Esophagus squamous epithelium (tissue), 5 donors: ENCODE measurements around the gene ADAMTSL1. TPM values are rescaled to one million over a fixed set of nuclear protein-coding genes. Genes with fewer than 3 reads are reported as not detected.
A peak's percentile ranks its signal among the peaks of the same experiment; 100 is the strongest.

ENCODE experiments used
- DNase-seq: peaks from one replicate; lab custom pipeline; 2025; lab: John Stamatoyannopoulos, UW
- H3K27ac ChIP-seq, 4 donors: fragments of 200-600 bp; sonication (generic); one replicate each; pipeline ENCODE4 v1.5.1; 2016 to 2019; ENCODE audit warnings: mild to moderate bottlenecking in 1 of 4
- H3K27me3 ChIP-seq, 4 donors: fragments of 200-600 bp; sonication (generic); 1 replicate in 3 of 4; 2 replicates in 1 of 4; pipeline versions ENCODE4 v1.5.1 to v1.6.0; 2017 to 2021; ENCODE audit warnings: antibody characterized with exemption in 1 of 4
- H3K36me3 ChIP-seq, 3 donors: fragments of 200-600 bp; sonication (generic); one replicate each; pipeline ENCODE4 v1.5.1; 2016 to 2019
- H3K4me1 ChIP-seq, 3 donors: fragments of 200-600 bp; sonication (generic); one replicate each; pipeline ENCODE4 v1.5.1; 2017 to 2019
- H3K4me3 ChIP-seq, 4 donors: fragments of 200-600 bp; sonication (generic); 1 replicate in 3 of 4; 2 replicates in 1 of 4; pipeline ENCODE4 v1.5.1; 2016 to 2019; ENCODE audit warnings: mild to moderate bottlenecking in 2 of 4, moderate library complexity in 1 of 4
- H3K9me3 ChIP-seq, 3 donors: fragments of 200-600 bp; sonication (generic); one replicate each; pipeline ENCODE4 v1.5.1; 2016 to 2019
- CTCF ChIP-seq, 6 experiments: fragments of 450-650 bp in 4 of 6; fragments of 200-600 bp in 2 of 6; sonication (generic) in 2 of 6; IDR thresholded peaks; one replicate each; pipeline ENCODE4 v1.5.1; 2016 to 2019; ENCODE audit warnings: antibody characterized with exemption in 6 of 6, mild to moderate bottlenecking in 4 of 6, moderate library complexity in 4 of 6
- POLR2A ChIP-seq, 4 donors: fragments of 450-650 bp; IDR thresholded peaks; one replicate each; pipeline ENCODE4 v1.6.1; 2017; ENCODE audit warnings: antibody characterized with exemption in 4 of 4, mild to moderate bottlenecking in 4 of 4, moderate library complexity in 3 of 4
- WGBS, 2 donors: methylation state at CpG; one replicate each; pipeline ENCODE4 v1.1.5; 2018; 5-methylcytosine and 5-hydroxymethylcytosine counted together
- intact Hi-C: fragments of 100-400 bp; cut with DNase I; formaldehyde crosslinking; loops from one replicate; pipeline ENCODE4 v1.15.0; 2022
- total RNA-seq, 4 donors: library from RNA; depleted of rRNA; stranded (reverse); fragments of >200 nt; gene quantifications; one replicate each; pipeline ENCODE4 v1.1.0, GENCODE V29; 2016
- donor health status: DM: yes; HTN: yes; CAD: no.

The ADAMTSL1 gene
- total RNA-seq, 4 donors from 2014 or later = 0.80 to 23.7 (median 2.3) TPM

DNA sequence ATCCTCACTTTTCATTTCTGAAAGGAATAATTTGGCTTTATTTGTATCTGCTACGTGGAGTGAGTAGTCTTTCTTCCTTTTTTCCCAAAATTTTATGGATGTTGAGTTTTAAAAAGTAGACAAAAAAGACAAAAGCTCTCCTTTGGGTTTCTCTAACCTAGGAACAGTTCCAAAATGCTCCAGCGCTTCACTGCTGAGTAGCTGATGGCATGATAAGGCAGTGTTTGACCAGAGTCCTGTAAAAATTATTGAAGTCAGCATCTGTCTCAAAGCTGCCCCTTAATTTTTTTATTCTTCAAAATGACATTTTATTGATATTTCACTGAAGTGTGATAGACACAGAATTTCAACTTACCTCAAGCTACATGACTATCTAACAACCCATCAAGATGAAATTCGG lies 219.0 kb downstream of the ADAMTSL1 start:
- intact Hi-C loops = no loop called here
- Histone ChIP-seq H3K4me1 (no peaks in the 10 kb centered on the region), H3K27ac (no peak overlapping the region), H3K4me3 (no peak overlapping the region), H3K27me3 (no peaks in the 10 kb centered on the region), H3K9me3 (peaks cover 0 to 12% (median 7%) of the 10 kb centered on the region in 3 donors), H3K36me3 (peaks cover 0 to 6% (median 0%) of the 10 kb centered on the region in 3 donors)
- WGBS, 2 donors = 86 to 95% methylated on average over 3 of the region's 3 CpGs
- TF ChIP-seq CTCF (IDR thresholded peaks at IDR 0.05) (no peak), POLR2A (IDR thresholded peaks at IDR 0.05) (no peak)
- DNase-seq = no peak

DNA sequence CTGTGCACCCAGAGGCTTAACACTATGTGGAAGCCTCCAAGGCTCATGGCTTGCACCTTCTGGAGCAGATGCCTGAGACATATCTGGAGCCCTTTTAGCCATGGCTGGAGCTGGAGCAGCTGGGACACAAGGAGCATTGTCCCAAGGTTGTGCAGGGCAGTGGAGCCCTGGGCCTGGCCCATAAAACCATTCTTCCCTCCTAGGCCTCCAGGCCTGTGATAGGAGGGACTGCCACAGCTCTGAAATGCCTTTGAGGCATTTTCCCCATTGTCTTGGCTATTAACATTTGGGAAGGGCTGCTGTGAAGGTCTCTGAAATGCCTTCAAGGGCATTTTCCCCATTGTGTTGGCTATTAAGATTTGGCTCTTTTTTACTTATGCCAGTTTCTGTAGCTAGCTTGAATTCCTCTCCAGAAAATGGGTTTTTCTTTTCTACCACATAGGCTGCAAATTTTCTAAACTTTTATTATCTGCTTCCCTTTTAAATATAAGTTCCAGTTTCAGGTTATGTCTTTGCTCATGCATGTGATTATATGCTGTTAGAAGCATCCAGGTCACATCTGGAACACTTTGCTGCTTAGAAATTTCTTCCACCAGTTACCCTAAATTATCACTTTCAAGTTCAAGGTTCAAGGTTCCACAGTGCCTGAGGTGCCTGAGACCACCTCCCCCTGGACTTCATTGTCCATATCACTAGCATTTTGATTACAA lies 221.2 kb downstream of the ADAMTSL1 start:
- no peaks in the 10 kb centered on the region for H3K4me1 ChIP-seq
- H3K9me3 ChIP-seq = peaks cover 0 to 12% (median 7%) of the 10 kb centered on the region in 3 donors
- H3K27ac ChIP-seq = no peak overlapping the region
- H3K4me3 ChIP-seq = no peak overlapping the region
- DNase-seq = no peak
- TF ChIP-seq POLR2A (IDR thresholded peaks at IDR 0.05) (no peak), CTCF (IDR thresholded peaks at IDR 0.05) (no peak)
- H3K36me3 ChIP-seq = peaks cover 0 to 6% (median 0%) of the 10 kb centered on the region in 3 donors
- H3K27me3 ChIP-seq = no peaks in the 10 kb centered on the region
- intact Hi-C loops = no loop called here

GRCh38 chr9:18698992-18699391 lies 225.0 kb downstream of the ADAMTSL1 start:
- H3K4me1 ChIP-seq = peaks cover 0 to 4% (median 0%) of the 10 kb centered on the region in 3 donors
- intact Hi-C loops = no loop called here
- 41 to 87% methylated on average over 2 of the region's 2 CpGs for WGBS, 2 donors
- H3K27me3 ChIP-seq = no peaks in the 10 kb centered on the region
- no peak for DNase-seq
- no peak overlapping the region for H3K4me3 ChIP-seq
- no peak for TF ChIP-seq POLR2A (IDR thresholded peaks at IDR 0.05)
- TF ChIP-seq CTCF (IDR thresholded peaks at IDR 0.05) = no peak
- H3K36me3 ChIP-seq = peaks cover 0 to 6% (median 0%) of the 10 kb centered on the region in 3 donors
- peak overlapping the region in 1 of 4 donors; percentile 58 for H3K27ac ChIP-seq
- peaks cover 0 to 12% (median 7%) of the 10 kb centered on the region in 3 donors for H3K9me3 ChIP-seq

- TF ChIP-seq POLR2A (IDR thresholded peaks at IDR 0.05) (no peak), CTCF (IDR thresholded peaks at IDR 0.05) (no peak)
- Histone ChIP-seq H3K4me1 (peaks cover 0 to 11% (median 0%) of the 10 kb centered on the region in 3 donors), H3K27me3 (no peaks in the 10 kb centered on the region), H3K4me3 (no peak overlapping the region), H3K27ac (peak overlapping the region in 1 of 4 donors; percentile 58), H3K36me3 (peaks cover 0 to 6% (median 0%) of the 10 kb centered on the region in 3 donors), H3K9me3 (peaks cover 0 to 10% (median 5%) of the 10 kb centered on the region in 3 donors)
- DNase-seq = no peak
- intact Hi-C loops = no loop called here
- 54 to 79% methylated on average over 1 of the region's 1 CpG for WGBS, 2 donors
Observed at GRCh38 chr9:18699764-18700163, 225.8 kb downstream of the ADAMTSL1 start.

DNA sequence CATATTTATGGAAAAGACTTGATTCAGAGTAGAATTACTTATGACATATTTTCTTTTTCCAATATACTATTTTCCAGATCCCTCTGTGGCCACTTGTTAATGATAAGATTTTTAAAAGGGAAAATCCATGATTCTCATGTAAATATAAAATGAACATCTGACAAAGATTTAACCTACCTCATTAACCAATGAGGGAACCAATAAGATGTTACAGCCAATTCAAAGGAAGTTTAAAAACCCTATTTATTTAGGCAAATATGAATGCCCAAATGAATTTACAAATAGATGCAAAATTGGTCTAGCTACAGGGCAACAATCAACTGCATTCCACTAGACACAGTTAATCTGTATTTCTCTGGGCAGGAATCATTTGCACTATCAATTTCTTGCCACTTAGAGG lies 226.8 kb downstream of the ADAMTSL1 start:
- intact Hi-C loops = no loop called here
- no peak for DNase-seq
- no peak for TF ChIP-seq CTCF (IDR thresholded peaks at IDR 0.05)
- no peak for TF ChIP-seq POLR2A (IDR thresholded peaks at IDR 0.05)
- no peaks in the 10 kb centered on the region for H3K27me3 ChIP-seq
- peak overlapping the region in 1 of 4 donors; percentile 52 for H3K27ac ChIP-seq
- peaks cover 0 to under 1% (median 0%) of the 10 kb centered on the region in 3 donors for H3K9me3 ChIP-seq
- H3K4me3 ChIP-seq = no peak overlapping the region
- peaks cover 0 to 6% (median 0%) of the 10 kb centered on the region in 3 donors for H3K36me3 ChIP-seq
- H3K4me1 ChIP-seq = peaks cover 0 to 20% (median 8%) of the 10 kb centered on the region in 3 donors
